GM19035 (cell line): Measurements from ENCODE around the gene SLC25A39.
"Not testable (repeated sequence)": the region's sequence is repeated elsewhere in the genome, so short reads cannot be mapped to it uniquely, and the experiment has no call there.

Source experiments
- ATAC-seq: cut with Tn5 transposase; IDR thresholded peaks from one replicate; pipeline ENCODE4 v1.9.1; 2021; ENCODE audit not compliant: unreplicated experiment

The SLC25A39 gene

GRCh38 chr17:44335968-44336367 is 11.3 kb upstream of the SLC25A39 start:
- ATAC-seq, result no peak

- ATAC-seq, result no peak
Measured at GRCh38 chr17:44335564-44335963, 10.9 kb upstream of the SLC25A39 start.

- ATAC-seq, result no peak
Measured at GRCh38 chr17:44334727-44335126, 10.1 kb upstream of the SLC25A39 start.

GRCh38 chr17:44334315-44334714 is 9.7 kb upstream of the SLC25A39 start:
- no peak for ATAC-seq

GRCh38 chr17:44333371-44333770 is 8.7 kb upstream of the SLC25A39 start:
- ATAC-seq, result no peak

GRCh38 chr17:44331249-44331760 is 6.7 kb upstream of the SLC25A39 start:
- no peak for ATAC-seq

- not testable (repeated sequence) for ATAC-seq
Measured at GRCh38 chr17:44330263-44330662, 5.6 kb upstream of the SLC25A39 start.

GRCh38 chr17:44329516-44329915 is 4.9 kb upstream of the SLC25A39 start:
- not testable (repeated sequence) for ATAC-seq

- no peak for ATAC-seq
Measured at GRCh38 chr17:44327715-44328449, 3.3 kb upstream of the SLC25A39 start.

GRCh38 chr17:44326861-44327444 is 2.3 kb upstream of the SLC25A39 start:
- ATAC-seq, result peak; percentile 47

- ATAC-seq, result peak; percentile 5
Measured at GRCh38 chr17:44324092-44324570, 492 bp downstream of the SLC25A39 start.

- ATAC-seq, result no peak
Measured at GRCh38 chr17:44323359-44324091, 1.1 kb downstream of the SLC25A39 start.

- no peak for ATAC-seq
Measured at GRCh38 chr17:44322236-44322895, 2.3 kb downstream of the SLC25A39 start.

GRCh38 chr17:44321246-44322120 is 3.1 kb downstream of the SLC25A39 start:
- ATAC-seq, result no peak

- no peak for ATAC-seq
Measured at GRCh38 chr17:44320066-44320465, 4.6 kb downstream of the SLC25A39 start.

- ATAC-seq, result no peak
Measured at GRCh38 chr17:44318077-44318892, 6.3 kb downstream of the SLC25A39 start.

GRCh38 chr17:44317545-44317944 is 7.1 kb downstream of the SLC25A39 start:
- no peak for ATAC-seq

GRCh38 chr17:44315760-44316731 is 8.6 kb downstream of the SLC25A39 start:
- ATAC-seq, result no peak
